IMR-90 (cell line): ENCODE results near the gene FAM234A. TPM values are rescaled to one million over a fixed set of nuclear protein-coding genes. Genes with fewer than 3 reads are reported as not detected.

Experiments used
- ATAC-seq: fragments of 200-7000 bp; cut with Tn5 transposase; 2 replicates; pipeline ENCODE4 v1.9.1; 2020; ENCODE audit warnings: low read depth, mild to moderate bottlenecking, moderate library complexity
- BruUV-seq: library from RNA; stranded (reverse); fragments of 400-500 nt; replicated peaks from 2 replicates; lab custom pipeline; 2021; lab: Mats Ljungman, UMichigan
- CTCF ChIA-PET: fragments of 300-600 bp; formaldehyde crosslinking; extraction: SDS; loops from one replicate; lab custom pipeline; 2021; ENCODE audit warnings: antibody characterized with exemption; lab: Yijun Ruan, JAX
- POLR2A ChIA-PET: fragments of 300-600 bp; sonication (Branson Sonifier 250); formaldehyde crosslinking; loops from one replicate; lab custom pipeline; 2022; ENCODE audit warnings: antibody characterized with exemption; ENCODE audit not compliant: unreplicated experiment; lab: Charles Lee
- DNase-seq: peaks from one replicate; pipeline ENCODE4 v3.0.0; 2013
- H2AFZ ChIP-seq: replicated peaks from 2 replicates; pipeline ENCODE3; 2013; ENCODE audit warnings: low read length, mild to moderate bottlenecking; ENCODE audit not compliant: poor library complexity
- H2AK5ac ChIP-seq: 2 replicates; pipeline ENCODE4 v1.6.1; 2013; ENCODE audit warnings: low read depth, low read length, inconsistent platforms
- H2AK9ac ChIP-seq: replicated peaks from 2 replicates; pipeline ENCODE3; 2013; ENCODE audit warnings: mild to moderate bottlenecking, low read depth, low read length, moderate library complexity; ENCODE audit not compliant: poor library complexity
- H2BK120ac ChIP-seq: 2 replicates; pipeline ENCODE4 v1.6.1; 2013; ENCODE audit warnings: low read depth, low read length, inconsistent platforms
- H2BK15ac ChIP-seq: 3 replicates; pipeline ENCODE4 v1.6.1; 2013; ENCODE audit warnings: low read depth, low read length, inconsistent platforms
- H2BK20ac ChIP-seq: 2 replicates; pipeline ENCODE4 v1.6.1; 2013; ENCODE audit warnings: low read depth, mild to moderate bottlenecking, inconsistent platforms, low read length, moderate library complexity
- H2BK5ac ChIP-seq: 2 replicates; pipeline ENCODE4 v1.6.1; 2013; ENCODE audit warnings: mild to moderate bottlenecking, low read depth, low read length, inconsistent platforms; ENCODE audit not compliant: poor library complexity, severe bottlenecking
- H3K14ac ChIP-seq: replicated peaks from 2 replicates; pipeline ENCODE4 v1.6.1; 2013; ENCODE audit warnings: low read depth, low read length, inconsistent platforms
- H3K18ac ChIP-seq: 2 replicates; pipeline ENCODE4 v1.6.1; 2013; ENCODE audit warnings: low read depth, low read length, control low read depth
- H3K23ac ChIP-seq: 2 replicates; pipeline ENCODE4 v1.6.1; 2013; ENCODE audit warnings: low read depth, low read length, inconsistent platforms
- H3K27ac ChIP-seq: 2 replicates; pipeline ENCODE4 v1.5.1; 2013; ENCODE audit warnings: mild to moderate bottlenecking, control low read depth, low read length; ENCODE audit not compliant: insufficient read depth
- H3K27me3 ChIP-seq: 2 replicates; pipeline ENCODE4 v1.6.1; 2013; ENCODE audit warnings: low read length; ENCODE audit not compliant: control insufficient read depth, insufficient read depth
- H3K36me3 ChIP-seq: 2 replicates; pipeline ENCODE4 v1.6.1; 2013; ENCODE audit warnings: low read length, mixed read lengths; ENCODE audit not compliant: control insufficient read depth, insufficient read depth
- H3K4ac ChIP-seq: 2 replicates; pipeline ENCODE4 v1.6.1; 2013; ENCODE audit warnings: low read depth, low read length, inconsistent platforms
- H3K4me1 ChIP-seq: 2 replicates; pipeline ENCODE4 v1.6.1; 2013; ENCODE audit warnings: low read length, mixed read lengths; ENCODE audit not compliant: control insufficient read depth, insufficient read depth
- H3K4me2 ChIP-seq: 2 replicates; pipeline ENCODE4 v1.6.1; 2013; ENCODE audit warnings: low read depth, mild to moderate bottlenecking, control low read depth, low read length, moderate library complexity
- H3K4me3 ChIP-seq: 2 replicates; pipeline ENCODE4 v1.5.1; 2013; ENCODE audit warnings: low read depth, mild to moderate bottlenecking, control low read depth, low read length, moderate library complexity; ENCODE audit not compliant: insufficient read depth
- H3K56ac ChIP-seq: 2 replicates; pipeline ENCODE4 v1.6.1; 2013; ENCODE audit warnings: low read length, inconsistent platforms; ENCODE audit not compliant: insufficient read depth; ENCODE audit errors: extremely low read depth
- H3K79me1 ChIP-seq, 2 experiments: 2 replicates each; pipeline ENCODE4 v1.6.1; 2013; ENCODE audit warnings: low read length in 2 of 2, inconsistent platforms in 1 of 2, low read depth in 1 of 2
- H3K9ac ChIP-seq: 2 replicates; pipeline ENCODE4 v1.6.1; 2013; ENCODE audit warnings: low read depth, low read length, control low read depth
- H3K9me1 ChIP-seq: 2 replicates; pipeline ENCODE4 v1.6.1; 2013; ENCODE audit warnings: low read length, inconsistent platforms; ENCODE audit not compliant: insufficient read depth
- H3K9me3 ChIP-seq: 2 replicates; pipeline ENCODE4 v1.6.1; 2013; ENCODE audit warnings: low read length; ENCODE audit not compliant: control insufficient read depth, insufficient read depth
- H4K20me1 ChIP-seq: 2 replicates; pipeline ENCODE4 v1.6.1; 2013; ENCODE audit warnings: low read length, inconsistent platforms; ENCODE audit not compliant: insufficient read depth
- H4K5ac ChIP-seq: 2 replicates; pipeline ENCODE4 v1.6.1; 2013; ENCODE audit warnings: mild to moderate bottlenecking, low read depth, low read length, control low read depth
- H4K8ac ChIP-seq, 2 experiments: 2 replicates each; pipeline ENCODE4 v1.6.1; 2013; ENCODE audit warnings: low read depth in 2 of 2, low read length in 2 of 2, control low read depth in 1 of 2, inconsistent platforms in 1 of 2
- H4K91ac ChIP-seq: 2 replicates; pipeline ENCODE4 v1.6.1; 2013; ENCODE audit warnings: low read depth, low read length, inconsistent platforms; ENCODE audit not compliant: insufficient read depth
- CEBPB ChIP-seq: IDR thresholded peaks from 2 replicates; pipeline ENCODE4 v1.6.1; 2012; ENCODE audit warnings: low read depth, low read length, improper control_type of control experiment
- CHD1 ChIP-seq: IDR thresholded peaks from 2 replicates; pipeline ENCODE4 v1.6.1; 2012; ENCODE audit warnings: low read depth, low read length, improper control_type of control experiment
- CTCF ChIP-seq: conservative IDR thresholded peaks from 2 replicates; pipeline ENCODE4 v1.5.1; 2012; ENCODE audit warnings: mild to moderate bottlenecking, low read depth, low read length, improper control_type of control experiment
- MAZ ChIP-seq: IDR thresholded peaks from 2 replicates; pipeline ENCODE4 v1.6.1; 2012; ENCODE audit warnings: low read depth, mild to moderate bottlenecking, low read length, improper control_type of control experiment, moderate library complexity, borderline replicate concordance
- MXI1 ChIP-seq: IDR thresholded peaks from 2 replicates; pipeline ENCODE4 v1.6.1; 2012; ENCODE audit warnings: low read depth, mild to moderate bottlenecking, low read length, moderate library complexity, borderline replicate concordance
- NFE2L2 ChIP-seq: fragments of 150-350 bp; IDR thresholded peaks from 2 replicates; pipeline ENCODE4 v1.6.1; 2016; ENCODE audit warnings: low read depth, mild to moderate bottlenecking, low read length
- POLR2A ChIP-seq: IDR thresholded peaks from 2 replicates; pipeline ENCODE4 v1.6.1; 2012; ENCODE audit warnings: mild to moderate bottlenecking, low read depth, low read length
- RAD21 ChIP-seq: IDR thresholded peaks from 2 replicates; pipeline ENCODE4 v1.6.1; 2012; ENCODE audit warnings: low read length, improper control_type of control experiment
- RCOR1 ChIP-seq: IDR thresholded peaks from 2 replicates; pipeline ENCODE4 v1.6.1; 2012; ENCODE audit warnings: mild to moderate bottlenecking, low read length, improper control_type of control experiment; ENCODE audit not compliant: insufficient replicate concordance
- WGBS, 2 experiments: methylation state at CpG; one replicate each; pipeline versions ENCODE4 v1.1.5 to v1.1.7; 2013; ENCODE audit warnings: missing lambda C conversion rate in 2 of 2; ENCODE audit not compliant: insufficient read length in 1 of 2; ENCODE audit errors: extremely low coverage in 2 of 2; 5-methylcytosine and 5-hydroxymethylcytosine counted together
- dilution Hi-C: fragments of 300-500 bp; cut with HindIII; formaldehyde crosslinking; loops from one replicate; pipeline ENCODE4 v1.14.3; 2018; ENCODE audit warnings: low sequenced_read_pairs; ENCODE audit not compliant: unreplicated experiment
- in situ Hi-C: fragments of 300-500 bp; cut with MboI; formaldehyde crosslinking; loops from 3 replicates; pipeline ENCODE4 v1.14.3; 2019; ENCODE audit warnings: low sequenced_read_pairs, inconsistent platforms, mixed read lengths
- intact Hi-C: fragments of 100-400 bp; cut with micrococcal nuclease; formaldehyde crosslinking; loops from 2 replicates; pipeline ENCODE4 v1.10.0; 2022
- polyA plus RNA-seq, 3 experiments: library from polyadenylated mRNA; depleted of rRNA; stranded (reverse); fragments of >200 nt; gene quantifications; 2 replicates each; pipeline ENCODE4 v1.2.3, GENCODE V29; 2012; ENCODE audit warnings: low replicate concordance in 1 of 3
- total RNA-seq: library from RNA; depleted of rRNA; stranded (reverse); fragments of >200 nt; gene quantifications from 2 replicates; pipeline ENCODE4 v1.2.3, GENCODE V29; 2012

Gene FAM234A
- total and polyA plus RNA-seq, 2 of the 4 experiments (the other 2 are of a cell fraction): 30.3 to 64.2 TPM

GRCh38 chr16:309476-309875 is 74.9 kb downstream of the FAM234A start:
- intact Hi-C loops: no loop called here
- Histone ChIP-seq H2BK120ac (no peak overlapping the region), H2AFZ (no peak overlapping the region), H3K14ac (no peak overlapping the region), H3K9ac (no peak overlapping the region), H3K18ac (no peak overlapping the region), H3K9me3 (no peaks in the 10 kb centered on the region), H2BK20ac (no peak overlapping the region), H4K5ac (no peak overlapping the region), H3K4me2 (no peak overlapping the region), H3K79me1 (peaks cover 12 to 30% of the 10 kb centered on the region in 2 experiments), H4K20me1 (peaks cover 8% of the 10 kb centered on the region; the same call in 1 of the 2 replicates), H3K27ac (no peak overlapping the region), H3K23ac (no peak overlapping the region), H2BK5ac (no peak overlapping the region), H3K9me1 (no peaks in the 10 kb centered on the region), H4K91ac (no peak overlapping the region), H3K4ac (no peak overlapping the region), H3K4me1 (no peaks in the 10 kb centered on the region), H2BK15ac (no peak overlapping the region), H2AK9ac (no peak overlapping the region), H3K56ac (no peak overlapping the region), H3K4me3 (no peak overlapping the region), H2AK5ac (no peak overlapping the region), H3K36me3 (peaks cover 49% of the 10 kb centered on the region), H3K27me3 (no peaks in the 10 kb centered on the region), H4K8ac (no peak overlapping the region)
- 94% methylated on average over 2 of the region's 7 CpGs; no CpG with 5 or more reads in 1 of the 2 experiments for WGBS, 2 experiments
- ATAC-seq (no peak), DNase-seq (no peak)
- POLR2A ChIA-PET: no interaction called here
- in situ Hi-C loops: no loop called here
- TF ChIP-seq NFE2L2 (no peak), MAZ (no peak), CEBPB (no peak), CHD1 (no peak), RCOR1 (no peak), MXI1 (no peak), POLR2A (no peak), CTCF (no peak), RAD21 (no peak)
- dilution Hi-C loops: no loop called here
- CTCF ChIA-PET: no interaction called here
- BruUV-seq: no TSS peak
